ENCODE data around the gene CDC14A.

The CDC14A gene

GRCh38 chr1:100552031-100552430 lies 199.7 kb downstream of the CDC14A start:
- H3K4me3 ChIP-seq (ENCODE audit: low read depth, low read length), result no peak overlapping the region
- no peak for DNase-seq (ENCODE audit: low read depth)
- TF ChIP-seq CTCF (IDR thresholded peaks at IDR 0.05; ENCODE audit: low read depth, low read length, missing control alignments), result no peak

GRCh38 chr1:100552922-100553321 lies 200.6 kb downstream of the CDC14A start:
- TF ChIP-seq CTCF (IDR thresholded peaks at IDR 0.05; ENCODE audit: low read depth, low read length, missing control alignments), result no peak
- H3K4me3 ChIP-seq (ENCODE audit: low read depth, low read length), result no peak overlapping the region
- no peak for DNase-seq (ENCODE audit: low read depth)

DNA sequence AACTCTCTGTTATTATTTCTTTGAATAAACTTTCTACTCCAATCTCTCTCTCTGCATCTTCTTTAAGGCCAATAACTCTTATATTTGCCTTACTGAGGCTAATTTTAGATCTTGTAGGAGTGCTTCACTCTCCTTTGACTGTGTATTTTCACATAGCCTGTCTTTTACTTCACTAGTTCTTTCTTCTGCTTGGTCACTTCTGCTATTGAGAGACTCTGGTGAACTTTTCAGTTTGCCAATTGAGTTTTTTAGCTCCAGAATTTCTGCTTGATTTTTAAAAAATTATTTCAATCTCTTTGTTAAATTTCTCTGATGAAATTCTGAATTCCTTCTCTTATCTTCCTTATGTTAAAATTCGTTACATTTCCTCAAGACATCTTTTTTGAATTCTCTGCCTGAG lies 203.9 kb downstream of the CDC14A start:
- TF ChIP-seq CTCF (IDR thresholded peaks at IDR 0.05; ENCODE audit: low read depth, low read length, missing control alignments), result no peak
- no peak for DNase-seq (ENCODE audit: low read depth)
- no peak overlapping the region for H3K4me3 ChIP-seq (ENCODE audit: low read depth, low read length)

- TF ChIP-seq CTCF (IDR thresholded peaks at IDR 0.05; ENCODE audit: low read depth, low read length, missing control alignments), result no peak
- H3K4me3 ChIP-seq (ENCODE audit: low read depth, low read length), result no peak overlapping the region
- no peak for DNase-seq (ENCODE audit: low read depth)
Measured at GRCh38 chr1:100556925-100557605, 204.8 kb downstream of the CDC14A start.

GRCh38 chr1:100557606-100557953 lies 205.3 kb downstream of the CDC14A start:
- TF ChIP-seq CTCF (IDR thresholded peaks at IDR 0.05; ENCODE audit: low read depth, low read length, missing control alignments), result no peak
- H3K4me3 ChIP-seq (ENCODE audit: low read depth, low read length), result no peak overlapping the region
- no peak for DNase-seq (ENCODE audit: low read depth)

- TF ChIP-seq CTCF (IDR thresholded peaks at IDR 0.05; ENCODE audit: low read depth, low read length, missing control alignments), result no peak
- no peak for DNase-seq (ENCODE audit: low read depth)
- no peak overlapping the region for H3K4me3 ChIP-seq (ENCODE audit: low read depth, low read length)
Measured at GRCh38 chr1:100565533-100565932, 213.2 kb downstream of the CDC14A start.

Measured in GM12864 (cell line).